Mesodermal cell (in vitro differentiated cells): ENCODE data around the gene KLHL13.
"Not testable (repeated sequence)": the region's sequence is repeated elsewhere in the genome, so short reads cannot be mapped to it uniquely, and the experiment has no call there.

Experiments
- H3K27ac ChIP-seq: 2 replicates; pipeline ENCODE4 v1.7.0; 2013; ENCODE audit warnings: mild to moderate bottlenecking, low read depth, low read length, moderate library complexity; ENCODE audit not compliant: severe bottlenecking
- H3K36me3 ChIP-seq: 2 replicates; pipeline ENCODE4 v1.7.1; 2013; ENCODE audit warnings: mild to moderate bottlenecking, low read length, moderate library complexity; ENCODE audit not compliant: control insufficient read depth, insufficient read depth
- H3K4me1 ChIP-seq: one replicate; pipeline ENCODE4 v1.7.1; 2013; ENCODE audit warnings: mild to moderate bottlenecking, low read length; ENCODE audit not compliant: insufficient read depth, control insufficient read depth, poor library complexity, severe bottlenecking
- H3K4me3 ChIP-seq: 2 replicates; pipeline ENCODE4 v1.7.0; 2013; ENCODE audit warnings: low read length, control low read depth, mild to moderate bottlenecking; ENCODE audit not compliant: insufficient read depth, poor library complexity, severe bottlenecking; ENCODE audit errors: extremely low read depth
- H3K9me3 ChIP-seq: 2 replicates; pipeline ENCODE4 v1.7.1; 2013; ENCODE audit warnings: mild to moderate bottlenecking, low read length, moderate library complexity; ENCODE audit not compliant: control insufficient read depth
- WGBS, 2 experiments: methylation state at CpG; one replicate each; pipeline ENCODE4 v1.1.5; 2013; ENCODE audit warnings: missing lambda C conversion rate in 2 of 2; ENCODE audit not compliant: insufficient coverage in 2 of 2; 5-methylcytosine and 5-hydroxymethylcytosine counted together

KLHL13 gene

DNA sequence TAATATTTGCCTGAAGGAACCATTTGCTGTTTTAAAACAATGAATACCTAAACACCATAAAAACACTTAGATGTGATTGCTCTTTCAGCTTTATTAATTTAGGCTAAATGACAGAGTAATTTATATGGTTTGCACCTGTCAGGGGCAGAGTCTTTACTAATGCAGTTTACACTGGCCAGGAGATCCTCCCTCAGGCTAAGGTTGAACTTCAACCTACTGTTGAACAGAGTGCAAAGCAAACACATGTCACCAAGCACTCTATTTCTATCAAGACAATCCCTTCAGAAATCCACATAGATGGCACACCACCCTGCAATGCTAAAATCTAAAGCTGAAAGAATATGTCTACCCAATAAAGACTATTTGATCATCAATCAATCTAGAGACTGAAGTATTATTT, 147.3 kb downstream of the KLHL13 start:
- Histone ChIP-seq H3K9me3 (no peaks in the 10 kb centered on the region), H3K27ac (no peak overlapping the region), H3K36me3 (no peaks in the 10 kb centered on the region), H3K4me1 (no peaks in the 10 kb centered on the region), H3K4me3 (no peak overlapping the region)

DNA sequence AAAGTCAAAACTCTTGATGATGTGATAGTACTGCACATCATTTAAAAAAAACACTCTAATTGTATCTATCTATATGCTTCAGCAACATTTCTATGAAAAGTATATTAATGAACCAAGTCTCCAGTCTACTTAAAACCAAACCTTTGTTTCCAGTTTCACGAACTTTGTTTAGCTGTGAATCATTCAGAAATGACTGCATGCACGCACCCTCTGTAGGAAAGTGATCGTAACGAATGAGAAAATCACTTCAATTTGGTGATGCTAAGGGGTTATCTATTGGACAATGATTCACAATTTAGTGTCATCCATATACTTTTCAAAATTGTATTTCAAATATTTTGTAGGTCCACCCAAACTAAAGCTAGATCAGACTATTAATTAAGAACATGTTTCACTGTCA, 157.6 kb downstream of the KLHL13 start:
- Histone ChIP-seq H3K4me1 (no peaks in the 10 kb centered on the region), H3K27ac (no peak overlapping the region), H3K9me3 (no peaks in the 10 kb centered on the region), H3K4me3 (no peak overlapping the region), H3K36me3 (no peaks in the 10 kb centered on the region)
- no CpG with 5 or more reads among the region's 4 CpGs for WGBS, 2 experiments

DNA sequence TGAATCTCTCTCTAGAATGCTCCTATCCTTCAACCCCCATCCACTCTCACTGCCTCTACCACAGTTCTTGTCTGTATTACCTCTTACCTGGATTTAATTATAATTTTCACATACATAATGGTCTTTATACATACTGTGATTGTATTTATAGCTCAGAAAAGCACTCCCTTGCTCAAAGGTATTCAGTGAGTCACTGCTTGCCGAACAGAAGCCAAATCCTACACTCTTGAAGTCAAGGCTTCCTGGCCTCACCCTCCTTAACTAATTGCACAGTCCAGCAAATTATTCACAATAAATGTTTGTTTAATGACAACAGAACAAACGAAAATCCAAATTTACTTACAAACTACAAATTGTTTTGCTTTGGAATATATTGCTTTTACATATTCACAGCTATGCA, 159.5 kb downstream of the KLHL13 start:
- Histone ChIP-seq H3K27ac (no peak overlapping the region), H3K4me1 (no peaks in the 10 kb centered on the region), H3K9me3 (no peaks in the 10 kb centered on the region), H3K4me3 (no peak overlapping the region), H3K36me3 (no peaks in the 10 kb centered on the region)
- no CpG with 5 or more reads among the region's 2 CpGs for WGBS, 2 experiments

GRCh38 chrX:117939296-117939695, 177.3 kb downstream of the KLHL13 start:
- not testable (repeated sequence) for H3K4me1 ChIP-seq, H3K36me3 ChIP-seq, H3K4me3 ChIP-seq, H3K9me3 ChIP-seq, H3K27ac ChIP-seq
- WGBS, 2 experiments: no CpG with 5 or more reads among the region's 1 CpG

GRCh38 chrX:117936118-117936517, 180.5 kb downstream of the KLHL13 start:
- no CpG with 5 or more reads among the region's 2 CpGs for WGBS, 2 experiments

GRCh38 chrX:117930116-117930515, 186.5 kb downstream of the KLHL13 start:
- H3K27ac ChIP-seq, H3K36me3 ChIP-seq, H3K4me1 ChIP-seq, H3K9me3 ChIP-seq, H3K4me3 ChIP-seq: not testable (repeated sequence)

More at GRCh38 chrX:117936118-117936517, 180.5 kb downstream of the KLHL13 start:
- H3K4me1 ChIP-seq: no peaks in the 10 kb centered on the region
- H3K9me3 ChIP-seq: no peaks in the 10 kb centered on the region
- no peaks in the 10 kb centered on the region for H3K36me3 ChIP-seq
- no peak overlapping the region for H3K4me3 ChIP-seq
- H3K27ac ChIP-seq: no peak overlapping the region

DNA sequence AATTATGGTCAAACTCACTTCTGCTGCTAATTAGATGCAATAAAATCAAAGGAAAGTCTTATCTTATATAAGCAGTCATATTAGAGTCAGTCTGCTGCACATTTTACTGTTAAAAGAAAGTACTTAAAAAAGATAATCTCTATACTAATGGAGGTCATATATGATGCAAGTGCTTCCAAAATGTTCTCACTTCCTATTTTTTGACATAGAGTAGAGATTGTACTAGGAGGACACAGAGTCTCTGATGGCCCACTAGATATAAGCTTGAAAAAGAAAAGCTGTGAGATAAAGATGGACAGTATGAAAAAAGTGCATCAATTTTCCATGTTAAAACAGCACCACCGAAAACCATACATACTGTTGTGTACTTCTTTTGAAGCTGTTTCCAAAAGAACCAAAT, 196.9 kb downstream of the KLHL13 start:
- H3K27ac ChIP-seq: no peak overlapping the region
- H3K4me1 ChIP-seq: no peaks in the 10 kb centered on the region
- WGBS, 2 experiments: no CpG with 5 or more reads among the region's 1 CpG
- H3K36me3 ChIP-seq: no peaks in the 10 kb centered on the region
- no peak overlapping the region for H3K4me3 ChIP-seq
- no peaks in the 10 kb centered on the region for H3K9me3 ChIP-seq

DNA sequence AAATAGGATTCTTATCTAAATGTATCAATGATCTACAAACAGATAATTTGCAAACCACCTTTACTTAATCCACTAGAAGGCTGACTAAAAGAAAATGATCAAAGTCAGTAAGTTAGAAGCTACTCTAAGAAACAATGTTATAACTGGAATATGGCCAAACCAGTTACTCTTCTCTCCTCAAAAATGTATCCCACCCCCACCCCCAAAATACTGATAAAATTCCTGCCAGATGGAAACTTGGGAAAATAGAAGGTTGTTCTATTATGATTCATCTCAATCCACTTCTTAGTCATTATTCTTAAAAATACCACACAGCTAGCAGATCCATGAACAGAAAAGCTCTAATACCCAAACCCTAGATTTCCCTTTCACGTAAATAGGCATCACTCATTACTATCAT, 206.4 kb downstream of the KLHL13 start:
- H3K4me1 ChIP-seq: no peaks in the 10 kb centered on the region
- no peak overlapping the region for H3K4me3 ChIP-seq
- no peaks in the 10 kb centered on the region for H3K36me3 ChIP-seq
- no CpG with 5 or more reads among the region's 1 CpG for WGBS, 2 experiments
- no peak overlapping the region for H3K27ac ChIP-seq
- no peaks in the 10 kb centered on the region for H3K9me3 ChIP-seq

GRCh38 chrX:117898226-117898625, 218.4 kb downstream of the KLHL13 start:
- no peaks in the 10 kb centered on the region for H3K4me1 ChIP-seq
- H3K9me3 ChIP-seq: no peaks in the 10 kb centered on the region
- no peak overlapping the region for H3K27ac ChIP-seq
- H3K36me3 ChIP-seq: no peaks in the 10 kb centered on the region
- no CpG with 5 or more reads among the region's 1 CpG for WGBS, 2 experiments
- H3K4me3 ChIP-seq: no peak overlapping the region

DNA sequence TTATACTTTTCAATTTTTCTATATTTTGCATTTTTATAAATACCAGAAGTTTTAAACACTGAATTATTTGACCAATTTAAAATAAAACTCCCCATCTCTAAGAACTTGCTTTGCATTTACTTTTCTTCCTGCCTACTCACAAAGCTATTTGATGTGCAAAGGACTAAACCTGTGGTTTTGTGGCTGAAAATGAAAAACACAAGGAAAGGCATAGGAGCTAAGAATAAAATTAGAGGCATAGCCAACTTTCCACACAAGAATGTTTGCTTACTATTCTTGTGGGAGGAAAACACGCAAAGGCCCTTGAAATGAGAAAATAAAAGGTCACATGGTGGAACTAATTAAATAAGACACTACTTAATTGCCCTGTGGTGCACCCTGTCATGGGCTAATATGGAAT, 221.2 kb downstream of the KLHL13 start:
- Histone ChIP-seq H3K27ac (no peak overlapping the region), H3K4me3 (no peak overlapping the region), H3K36me3 (no peaks in the 10 kb centered on the region), H3K4me1 (no peaks in the 10 kb centered on the region), H3K9me3 (no peaks in the 10 kb centered on the region)
- no CpG with 5 or more reads among the region's 1 CpG for WGBS, 2 experiments

DNA sequence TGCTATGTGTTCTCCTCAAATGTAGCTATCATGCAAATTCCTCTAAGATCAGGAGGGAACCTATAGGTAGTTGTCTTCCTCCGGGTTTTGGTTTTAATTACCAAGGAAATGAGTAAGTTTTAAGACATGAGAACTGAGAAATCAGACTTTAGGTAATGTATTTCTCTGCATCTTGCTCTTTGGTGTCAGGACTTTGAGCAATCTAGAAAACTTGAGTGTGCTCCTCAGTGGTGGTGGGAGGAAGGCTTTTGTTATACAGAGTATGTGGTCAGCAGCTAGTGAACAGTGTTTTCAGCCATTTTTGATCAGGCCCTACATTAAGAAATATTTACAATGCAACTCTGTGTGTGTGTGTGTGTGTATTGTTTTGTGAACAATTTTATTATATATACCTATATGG, 224.1 kb downstream of the KLHL13 start:
- Histone ChIP-seq H3K36me3 (no peaks in the 10 kb centered on the region), H3K4me3 (no peak overlapping the region)
- no CpG with 5 or more reads among the region's 1 CpG for WGBS, 2 experiments

DNA sequence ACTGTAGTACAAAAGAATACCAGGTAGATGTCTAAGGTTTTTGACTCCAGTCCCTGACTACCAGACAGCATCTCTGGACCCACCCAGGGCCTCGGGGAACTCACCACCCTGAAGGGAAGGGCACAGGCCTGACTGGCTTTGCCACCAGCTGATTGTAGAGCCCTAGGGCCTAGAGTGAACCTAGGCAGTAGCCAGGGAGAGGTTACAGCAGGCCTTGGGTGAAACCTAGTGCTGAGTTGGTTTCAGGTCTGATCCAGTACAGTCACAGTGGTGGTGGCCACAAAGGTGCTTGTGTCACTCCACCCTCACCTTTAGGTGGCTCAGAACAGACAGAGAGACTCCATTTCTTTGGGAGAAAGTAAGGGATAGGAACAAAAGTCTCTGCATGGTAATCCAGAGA, 244.8 kb downstream of the KLHL13 start:
- no peaks in the 10 kb centered on the region for H3K36me3 ChIP-seq
- no peak overlapping the region for H3K4me3 ChIP-seq
- no peaks in the 10 kb centered on the region for H3K9me3 ChIP-seq
- H3K4me1 ChIP-seq: no peaks in the 10 kb centered on the region
- no CpG with 5 or more reads among the region's 1 CpG for WGBS, 2 experiments
- H3K27ac ChIP-seq: no peak overlapping the region

More for the DNA sequence above, 224.1 kb downstream of the KLHL13 start:
- H3K4me1 ChIP-seq: no peaks in the 10 kb centered on the region
- no peak overlapping the region for H3K27ac ChIP-seq
- no peaks in the 10 kb centered on the region for H3K9me3 ChIP-seq
